ENCODE measurements around the gene METRN. TPM values are rescaled to one million over a fixed set of nuclear protein-coding genes. Genes with fewer than 3 reads are reported as not detected.

The METRN gene
- 10 to 100 TPM in 1 of 2 experiments, 1 to 10 TPM in 1; 8.2 to 11.0 TPM for total RNA-seq

GRCh38 chr16:714558-715476 is at the start of gene METRN:
TSS of gene METRN (plus strand) at chr16:715118. CDS start at chr16:715290, 172 bp downstream.
- Mint-ChIP-seq H3K4me3 (peak within 1 kb of the TSS; percentile 53), H3K9me3 (no peaks in the 10 kb centered on the region), H3K4me1 (ENCODE audit: low read depth) (peaks cover 10% of the 10 kb centered on the region), H3K27me3 (ENCODE audit: low read depth) (peaks cover 22% of the 10 kb centered on the region), H3K27ac (no peak within 1 kb of the TSS), H3K36me3 (ENCODE audit: low read depth) (no peaks in the 10 kb centered on the region)
- CTCF ChIA-PET = interaction anchor here (1.2 to 1.7 kb wide), 3 partner anchors 19 to 70 kb away, joined by 3 to 7 read pairs (median 4); no protein-coding TSS in a partner anchor
- peak; percentile 87 for DNase-seq
- intact Hi-C loops (cut with micrococcal nuclease) = loop anchor here (5.0 kb wide), 1 partner anchor 342 kb away; no protein-coding TSS in a partner anchor

GRCh38 chr16:666572-666971 is 48.3 kb upstream of the METRN start:
- H3K4me3 Mint-ChIP-seq = no peak overlapping the region
- DNase-seq = no peak
- CTCF ChIA-PET = no interaction called here
- peaks cover 13% of the 10 kb centered on the region for H3K36me3 Mint-ChIP-seq (ENCODE audit: low read depth)
- H3K4me1 Mint-ChIP-seq (ENCODE audit: low read depth) = peaks cover 11% of the 10 kb centered on the region
- H3K27me3 Mint-ChIP-seq (ENCODE audit: low read depth) = no peaks in the 10 kb centered on the region
- intact Hi-C loops (cut with micrococcal nuclease) = loop anchor here (5.0 kb wide), 1 partner anchor 274 kb away; no protein-coding TSS in a partner anchor
- H3K27ac Mint-ChIP-seq = no peak overlapping the region
- no peaks in the 10 kb centered on the region for H3K9me3 Mint-ChIP-seq

GRCh38 chr16:667113-667779 is 47.7 kb upstream of the METRN start:
- CTCF ChIA-PET = interaction anchor here (0.6 to 1.6 kb wide), 5 partner anchors 9 to 475 kb away, joined by 3 read pairs; no protein-coding TSS in a partner anchor
- intact Hi-C loops (cut with micrococcal nuclease) = loop anchor here (1.0 to 5.0 kb wide), 2 partner anchors 18 to 275 kb away; partner anchors contain the start of gene WDR90

GRCh38 chr16:667780-668518 is 47.0 kb upstream of the METRN start, which contains the start of gene RHOT2:
TSS of gene RHOT2 (plus strand) at chr16:668132. CDS start at chr16:668200, 68 bp downstream.
- intact Hi-C loops (cut with micrococcal nuclease) = loop anchor here (1.0 to 5.0 kb wide), 4 partner anchors 12 to 276 kb away; partner anchors contain the start of genes STUB1, WDR24 and WDR90
- Mint-ChIP-seq H3K36me3 (ENCODE audit: low read depth) (peaks cover 16% of the 10 kb centered on the region), H3K27ac (peak within 1 kb of the TSS; percentile 83), H3K4me3 (peak within 1 kb of the TSS; percentile 78), H3K27me3 (ENCODE audit: low read depth) (no peaks in the 10 kb centered on the region), H3K4me1 (ENCODE audit: low read depth) (peaks cover 11% of the 10 kb centered on the region), H3K9me3 (no peaks in the 10 kb centered on the region)
- DNase-seq = peak; percentile 94
- CTCF ChIA-PET = interaction anchor here (0.6 to 1.6 kb wide), 5 partner anchors 8 to 475 kb away, joined by 3 read pairs; no protein-coding TSS in a partner anchor

More at GRCh38 chr16:667113-667779, 47.7 kb upstream of the METRN start:
- Mint-ChIP-seq H3K4me1 (ENCODE audit: low read depth) (peaks cover 11% of the 10 kb centered on the region), H3K27ac (peak overlapping the region; percentile 83), H3K9me3 (no peaks in the 10 kb centered on the region), H3K36me3 (ENCODE audit: low read depth) (peaks cover 13% of the 10 kb centered on the region), H3K27me3 (ENCODE audit: low read depth) (no peaks in the 10 kb centered on the region), H3K4me3 (peak overlapping the region; percentile 78)
- DNase-seq = no peak

GRCh38 chr16:668519-669171 is 46.3 kb upstream of the METRN start:
- Mint-ChIP-seq H3K27me3 (ENCODE audit: low read depth) (no peaks in the 10 kb centered on the region), H3K4me1 (ENCODE audit: low read depth) (peaks cover 11% of the 10 kb centered on the region), H3K4me3 (peak overlapping the region; percentile 78), H3K9me3 (no peaks in the 10 kb centered on the region), H3K27ac (peak overlapping the region; percentile 46), H3K36me3 (ENCODE audit: low read depth) (peaks cover 16% of the 10 kb centered on the region)
- CTCF ChIA-PET = interaction anchor here (1.0 to 1.6 kb wide), 2 partner anchors 8 to 66 kb away, joined by 3 read pairs; no protein-coding TSS in a partner anchor
- intact Hi-C loops (cut with micrococcal nuclease) = loop anchor here (1.0 to 5.0 kb wide), 3 partner anchors 12 to 276 kb away; partner anchors contain the start of genes STUB1 and WDR24
- no peak for DNase-seq

- H3K36me3 Mint-ChIP-seq (ENCODE audit: low read depth) = peaks cover 14% of the 10 kb centered on the region
- CTCF ChIA-PET = no interaction called here
- H3K9me3 Mint-ChIP-seq = no peaks in the 10 kb centered on the region
- no peaks in the 10 kb centered on the region for H3K27me3 Mint-ChIP-seq (ENCODE audit: low read depth)
- H3K4me1 Mint-ChIP-seq (ENCODE audit: low read depth) = peaks cover 11% of the 10 kb centered on the region
- H3K27ac Mint-ChIP-seq = no peak overlapping the region
- intact Hi-C loops (cut with micrococcal nuclease) = loop anchor here (5.0 kb wide), 1 partner anchor 277 kb away; no protein-coding TSS in a partner anchor
- no peak for DNase-seq
- H3K4me3 Mint-ChIP-seq = peak overlapping the region; percentile 78
Observed at GRCh38 chr16:669666-670065, 45.3 kb upstream of the METRN start.

- H3K4me1 Mint-ChIP-seq (ENCODE audit: low read depth) = peaks cover 17% of the 10 kb centered on the region
- H3K27ac Mint-ChIP-seq = no peak overlapping the region
- no peak for DNase-seq
- intact Hi-C loops (cut with micrococcal nuclease) = no loop called here
- no peak overlapping the region for H3K4me3 Mint-ChIP-seq
- peaks cover 14% of the 10 kb centered on the region for H3K36me3 Mint-ChIP-seq (ENCODE audit: low read depth)
- no peaks in the 10 kb centered on the region for H3K9me3 Mint-ChIP-seq
- H3K27me3 Mint-ChIP-seq (ENCODE audit: low read depth) = peaks cover 3% of the 10 kb centered on the region
- CTCF ChIA-PET = no interaction called here
Observed at GRCh38 chr16:670485-671352, 44.2 kb upstream of the METRN start.

- Mint-ChIP-seq H3K36me3 (ENCODE audit: low read depth) (peaks cover 14% of the 10 kb centered on the region), H3K27ac (no peak overlapping the region), H3K9me3 (no peaks in the 10 kb centered on the region), H3K4me3 (no peak overlapping the region), H3K4me1 (ENCODE audit: low read depth) (peaks cover 18% of the 10 kb centered on the region), H3K27me3 (ENCODE audit: low read depth) (peaks cover 3% of the 10 kb centered on the region)
- intact Hi-C loops (cut with micrococcal nuclease) = no loop called here
- no peak for DNase-seq
- CTCF ChIA-PET = no interaction called here
Observed at GRCh38 chr16:671353-672131, 43.4 kb upstream of the METRN start.

- H3K36me3 Mint-ChIP-seq (ENCODE audit: low read depth) = peaks cover 14% of the 10 kb centered on the region
- H3K9me3 Mint-ChIP-seq = no peaks in the 10 kb centered on the region
- no peak overlapping the region for H3K27ac Mint-ChIP-seq
- intact Hi-C loops (cut with micrococcal nuclease) = no loop called here
- peaks cover 24% of the 10 kb centered on the region for H3K4me1 Mint-ChIP-seq (ENCODE audit: low read depth)
- H3K4me3 Mint-ChIP-seq = no peak overlapping the region
- H3K27me3 Mint-ChIP-seq (ENCODE audit: low read depth) = peaks cover 3% of the 10 kb centered on the region
- CTCF ChIA-PET = interaction anchor here (1.1 kb wide), 1 partner anchor 116 kb away, joined by 3 read pairs; the partner anchor contains the start of genes CHTF18 and RPUSD1
- no peak for DNase-seq
Observed at GRCh38 chr16:672371-672770, 42.5 kb upstream of the METRN start.

GRCh38 chr16:672851-673250 is 42.1 kb upstream of the METRN start:
- H3K27ac Mint-ChIP-seq = no peak overlapping the region
- peaks cover 14% of the 10 kb centered on the region for H3K36me3 Mint-ChIP-seq (ENCODE audit: low read depth)
- peaks cover 20% of the 10 kb centered on the region for H3K4me1 Mint-ChIP-seq (ENCODE audit: low read depth)
- CTCF ChIA-PET = interaction anchor here (1.1 kb wide), 1 partner anchor 116 kb away, joined by 3 read pairs; the partner anchor contains the start of genes CHTF18 and RPUSD1
- H3K9me3 Mint-ChIP-seq = no peaks in the 10 kb centered on the region
- no peak overlapping the region for H3K4me3 Mint-ChIP-seq
- no peak for DNase-seq
- intact Hi-C loops (cut with micrococcal nuclease) = no loop called here
- peaks cover 3% of the 10 kb centered on the region for H3K27me3 Mint-ChIP-seq (ENCODE audit: low read depth)

Data from activated naive CD4-positive, alpha-beta T cell treated with anti-CD3 and anti-CD28 coated beads for 36 hours (primary cell).